ENCODE data around the gene VASP. TPM values are rescaled to one million over a fixed set of nuclear protein-coding genes. Genes with fewer than 3 reads are reported as not detected.

VASP gene
- total and polyA plus RNA-seq, 2 experiments from 2014 or later: 72.4 to 91.6 TPM

GRCh38 chr19:45515807-45516401, 8.6 kb downstream of the VASP start:
- TF ChIP-seq CTCF (IDR thresholded peaks at IDR 0.05; ENCODE audit: low read depth, low read length): no peak
- Histone ChIP-seq H3K9me3 (ENCODE audit: low read depth) (no peaks in the 10 kb centered on the region), H3K27me3 (no peaks in the 10 kb centered on the region), H3K36me3 (peaks cover 21% of the 10 kb centered on the region), H3K27ac (peak overlapping the region; percentile 6), H3K4me3 (no peak overlapping the region), H3K4me1 (ENCODE audit: low read depth) (no peaks in the 10 kb centered on the region)
- DNase-seq (ENCODE audit: low read depth in 1 of 2, low spot score in 1 of 2): no peak

DNA sequence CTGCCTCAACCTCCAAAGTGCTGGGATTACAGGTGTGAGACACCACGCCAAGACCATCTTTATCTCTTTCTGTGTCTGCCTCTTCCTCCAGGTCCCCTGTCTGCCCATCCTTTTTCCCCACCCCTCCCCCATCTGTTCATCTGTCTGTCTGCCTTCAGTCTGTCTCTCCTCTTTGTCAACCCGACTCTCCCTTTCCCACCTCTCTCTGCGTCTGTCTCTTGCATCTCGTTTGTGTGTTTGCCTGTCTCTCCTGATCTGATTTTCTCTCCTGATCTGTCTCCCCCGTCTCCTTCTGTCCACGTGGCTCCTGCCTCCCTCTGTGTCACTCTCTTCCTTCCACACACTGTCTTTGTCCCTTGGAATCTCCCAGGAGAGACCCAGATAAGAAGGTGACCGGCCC, 10.0 kb downstream of the VASP start:
- no peaks in the 10 kb centered on the region for H3K9me3 ChIP-seq (ENCODE audit: low read depth)
- H3K4me1 ChIP-seq (ENCODE audit: low read depth): no peaks in the 10 kb centered on the region
- H3K36me3 ChIP-seq: peaks cover 25% of the 10 kb centered on the region
- H3K27me3 ChIP-seq: no peaks in the 10 kb centered on the region
- H3K27ac ChIP-seq: no peak overlapping the region
- DNase-seq (ENCODE audit: low read depth in 1 of 2, low spot score in 1 of 2): no peak
- H3K4me3 ChIP-seq: no peak overlapping the region
- no peak for TF ChIP-seq CTCF (IDR thresholded peaks at IDR 0.05; ENCODE audit: low read depth, low read length)

- no peak for TF ChIP-seq CTCF (IDR thresholded peaks at IDR 0.05; ENCODE audit: low read depth, low read length)
- peaks cover 30% of the 10 kb centered on the region for H3K36me3 ChIP-seq
Observed at GRCh38 chr19:45517641-45518468, 10.6 kb downstream of the VASP start.

DNA sequence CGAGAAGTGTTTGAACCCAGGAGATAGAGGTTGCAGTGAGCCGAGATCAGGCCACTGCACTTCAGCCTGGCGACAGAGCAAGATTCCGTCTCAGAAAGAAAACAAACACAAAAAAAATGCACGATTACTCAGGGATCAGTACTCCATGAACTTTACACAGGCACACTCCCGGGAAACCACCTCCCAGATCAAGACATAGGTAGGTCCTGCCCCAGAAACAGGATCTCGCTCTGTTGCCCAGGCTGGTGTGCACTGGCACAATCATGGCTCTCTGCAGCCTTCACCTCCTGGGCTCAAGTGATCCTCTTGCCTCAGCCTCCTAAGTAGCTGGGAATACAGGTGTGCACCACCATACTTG, 11.2 kb downstream of the VASP start:
- Histone ChIP-seq H3K4me1 (ENCODE audit: low read depth) (no peaks in the 10 kb centered on the region), H3K27ac (no peak overlapping the region), H3K36me3 (peaks cover 30% of the 10 kb centered on the region), H3K27me3 (no peaks in the 10 kb centered on the region), H3K9me3 (ENCODE audit: low read depth) (no peaks in the 10 kb centered on the region), H3K4me3 (no peak overlapping the region)
- no peak for DNase-seq (ENCODE audit: low read depth in 1 of 2, low spot score in 1 of 2)
- no peak for TF ChIP-seq CTCF (IDR thresholded peaks at IDR 0.05; ENCODE audit: low read depth, low read length)

More at GRCh38 chr19:45517641-45518468, 10.6 kb downstream of the VASP start:
- no peaks in the 10 kb centered on the region for H3K4me1 ChIP-seq (ENCODE audit: low read depth)
- H3K9me3 ChIP-seq (ENCODE audit: low read depth): no peaks in the 10 kb centered on the region
- no peaks in the 10 kb centered on the region for H3K27me3 ChIP-seq
- H3K4me3 ChIP-seq: no peak overlapping the region
- no peak overlapping the region for H3K27ac ChIP-seq
- DNase-seq (ENCODE audit: low read depth in 1 of 2, low spot score in 1 of 2): no peak

- TF ChIP-seq CTCF (IDR thresholded peaks at IDR 0.05; ENCODE audit: low read depth, low read length): no peak
- peaks cover 37% of the 10 kb centered on the region for H3K36me3 ChIP-seq
- H3K4me1 ChIP-seq (ENCODE audit: low read depth): no peaks in the 10 kb centered on the region
- no peak overlapping the region for H3K4me3 ChIP-seq
- no peak for DNase-seq (ENCODE audit: low read depth in 1 of 2, low spot score in 1 of 2)
- no peak overlapping the region for H3K27ac ChIP-seq
- H3K27me3 ChIP-seq: no peaks in the 10 kb centered on the region
- no peaks in the 10 kb centered on the region for H3K9me3 ChIP-seq (ENCODE audit: low read depth)
Observed at GRCh38 chr19:45522010-45522941, 15.0 kb downstream of the VASP start.
